Calu3 (cell line): ENCODE results near the gene CTNNAL1. TPM values are rescaled to one million over a fixed set of nuclear protein-coding genes. Genes with fewer than 3 reads are reported as not detected.
A peak's percentile ranks its signal among the peaks of the same experiment; 100 is the strongest.

Experiments
- BruUV-seq: library from RNA; stranded (reverse); fragments of 400-500 nt; replicated peaks from 2 replicates; lab custom pipeline; 2021; lab: Mats Ljungman, UMichigan
- CTCF ChIA-PET: fragments of 300-600 bp; sonication (Branson Sonifier 250); formaldehyde crosslinking; loops from one replicate; lab custom pipeline; 2022; ENCODE audit warnings: antibody characterized with exemption; lab: Charles Lee
- DNase-seq: peaks from one replicate; pipeline ENCODE4 v3.0.0; 2022
- H3K27ac Mint-ChIP-seq: one replicate; pipeline ENCODE4 v1.8.0; 2022; ENCODE audit warnings: mixed read lengths; ENCODE audit not compliant: unreplicated experiment
- H3K27me3 Mint-ChIP-seq: one replicate; pipeline ENCODE4 v1.8.0; 2022; ENCODE audit warnings: mixed read lengths; ENCODE audit not compliant: unreplicated experiment
- H3K36me3 Mint-ChIP-seq: one replicate; pipeline ENCODE4 v1.8.0; 2022; ENCODE audit warnings: mild to moderate bottlenecking, moderate library complexity, mixed read lengths; ENCODE audit not compliant: insufficient read depth, unreplicated experiment
- H3K4me1 Mint-ChIP-seq: one replicate; pipeline ENCODE4 v1.8.0; 2022; ENCODE audit warnings: mild to moderate bottlenecking, low read depth, mixed read lengths; ENCODE audit not compliant: unreplicated experiment
- H3K4me3 Mint-ChIP-seq: one replicate; pipeline ENCODE4 v1.8.0; 2022; ENCODE audit warnings: mild to moderate bottlenecking, low read depth, moderate library complexity, mixed read lengths; ENCODE audit not compliant: unreplicated experiment
- H3K9me3 Mint-ChIP-seq: one replicate; pipeline ENCODE4 v1.8.0; 2022; ENCODE audit warnings: low read depth, mixed read lengths; ENCODE audit not compliant: unreplicated experiment
- intact Hi-C: fragments of 100-400 bp; cut with micrococcal nuclease; formaldehyde crosslinking; loops from one replicate; pipeline ENCODE4 v1.10.0; 2022; ENCODE audit not compliant: unreplicated experiment
- total RNA-seq: library from RNA; stranded (reverse); gene quantifications from 2 replicates; pipeline ENCODE4 v1.2.3, GENCODE V29; 2022
- TF ChIP-seq, protein P1 (sequence below): fragments of 200-600 bp; IDR thresholded peaks from one replicate; pipeline ENCODE4 v1.8.0; 2022; ENCODE audit warnings: antibody characterized with exemption; ENCODE audit not compliant: unreplicated experiment

The CTNNAL1 gene
- total RNA-seq, 1 experiment from 2014 or later = 20.6 TPM

DNA sequence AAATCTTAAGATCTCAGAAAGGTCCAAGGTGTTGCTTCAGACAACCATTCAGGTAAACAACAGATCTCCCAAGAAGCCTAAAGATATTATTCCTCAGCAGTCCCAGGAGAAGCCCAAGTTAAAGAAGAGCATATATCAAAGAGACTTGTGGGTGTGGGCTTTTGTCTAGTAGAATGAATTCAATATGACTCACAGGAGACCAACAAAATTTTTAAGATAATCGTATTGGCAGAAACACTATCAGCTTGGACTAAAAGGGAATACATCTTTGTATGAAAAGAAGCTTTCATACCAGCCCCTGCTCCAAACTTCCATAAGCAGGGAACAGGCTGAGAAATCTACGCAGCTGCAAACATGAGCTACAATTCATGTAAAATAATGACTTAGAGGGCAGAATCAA is 10.2 kb downstream of the CTNNAL1 start:
- DNase-seq = no peak
- Mint-ChIP-seq H3K9me3 (no peaks in the 10 kb centered on the region), H3K27ac (no peak overlapping the region), H3K4me3 (no peak overlapping the region), H3K4me1 (peaks cover 5% of the 10 kb centered on the region), H3K27me3 (no peaks in the 10 kb centered on the region), H3K36me3 (no peaks in the 10 kb centered on the region)
- BruUV-seq = no TSS peak
- intact Hi-C loops = no loop called here
- CTCF ChIA-PET = interaction anchor here (0.6 kb wide), 1 partner anchor 507 kb away, joined by 3 read pairs; no protein-coding TSS in a partner anchor
- TF ChIP-seq, protein P1, sequence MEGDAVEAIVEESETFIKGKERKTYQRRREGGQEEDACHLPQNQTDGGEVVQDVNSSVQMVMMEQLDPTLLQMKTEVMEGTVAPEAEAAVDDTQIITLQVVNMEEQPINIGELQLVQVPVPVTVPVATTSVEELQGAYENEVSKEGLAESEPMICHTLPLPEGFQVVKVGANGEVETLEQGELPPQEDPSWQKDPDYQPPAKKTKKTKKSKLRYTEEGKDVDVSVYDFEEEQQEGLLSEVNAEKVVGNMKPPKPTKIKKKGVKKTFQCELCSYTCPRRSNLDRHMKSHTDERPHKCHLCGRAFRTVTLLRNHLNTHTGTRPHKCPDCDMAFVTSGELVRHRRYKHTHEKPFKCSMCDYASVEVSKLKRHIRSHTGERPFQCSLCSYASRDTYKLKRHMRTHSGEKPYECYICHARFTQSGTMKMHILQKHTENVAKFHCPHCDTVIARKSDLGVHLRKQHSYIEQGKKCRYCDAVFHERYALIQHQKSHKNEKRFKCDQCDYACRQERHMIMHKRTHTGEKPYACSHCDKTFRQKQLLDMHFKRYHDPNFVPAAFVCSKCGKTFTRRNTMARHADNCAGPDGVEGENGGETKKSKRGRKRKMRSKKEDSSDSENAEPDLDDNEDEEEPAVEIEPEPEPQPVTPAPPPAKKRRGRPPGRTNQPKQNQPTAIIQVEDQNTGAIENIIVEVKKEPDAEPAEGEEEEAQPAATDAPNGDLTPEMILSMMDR = no peak

DNA sequence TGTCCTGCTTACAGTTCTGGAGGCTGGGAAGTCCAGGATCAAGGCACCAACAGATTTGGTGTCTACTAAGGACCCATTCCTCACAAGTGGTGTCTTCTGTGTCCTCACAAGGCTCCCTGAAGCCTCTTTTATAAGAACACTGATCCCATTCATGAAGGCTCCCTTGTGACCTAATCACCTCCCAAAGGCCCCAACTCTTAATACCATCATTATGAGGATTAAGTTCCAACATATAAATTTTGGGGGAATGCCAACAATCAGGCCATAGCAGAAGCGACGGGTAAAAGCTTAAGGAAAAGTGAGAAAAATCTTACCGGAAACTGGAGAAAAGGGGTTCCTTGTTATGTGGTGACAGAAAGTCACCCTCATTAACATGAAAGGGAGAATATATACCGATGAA is 11.2 kb downstream of the CTNNAL1 start:
- Mint-ChIP-seq H3K27ac (no peak overlapping the region), H3K36me3 (no peaks in the 10 kb centered on the region), H3K4me1 (peaks cover 15% of the 10 kb centered on the region), H3K4me3 (no peak overlapping the region), H3K9me3 (no peaks in the 10 kb centered on the region), H3K27me3 (no peaks in the 10 kb centered on the region)
- TF ChIP-seq, protein P1 = no peak
- CTCF ChIA-PET = no interaction called here
- intact Hi-C loops = no loop called here
- no peak for DNase-seq
- BruUV-seq = no TSS peak

DNA sequence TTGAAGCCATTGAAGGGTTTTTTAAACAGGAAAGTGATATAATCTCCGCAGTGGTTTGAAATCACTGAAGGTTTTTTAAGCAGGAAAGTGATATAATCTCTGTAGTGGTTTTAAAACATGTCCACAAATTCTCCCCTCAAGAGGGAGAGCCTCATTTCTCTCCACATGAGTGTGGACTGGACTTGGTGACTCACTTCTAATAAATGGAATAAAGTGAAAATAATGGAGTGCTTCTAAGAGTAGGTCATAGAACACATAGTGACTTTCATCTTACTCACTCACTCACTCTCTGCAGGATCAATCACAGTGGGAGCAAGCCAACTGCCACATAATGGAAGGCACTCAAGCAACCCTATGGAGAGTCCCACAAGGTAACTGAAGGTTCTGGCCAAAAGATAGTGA is 12.0 kb downstream of the CTNNAL1 start:
- H3K27ac Mint-ChIP-seq = no peak overlapping the region
- H3K4me3 Mint-ChIP-seq = no peak overlapping the region
- CTCF ChIA-PET = no interaction called here
- intact Hi-C loops = no loop called here
- BruUV-seq = no TSS peak
- H3K36me3 Mint-ChIP-seq = no peaks in the 10 kb centered on the region
- no peaks in the 10 kb centered on the region for H3K9me3 Mint-ChIP-seq
- no peak for DNase-seq
- H3K4me1 Mint-ChIP-seq = peaks cover 19% of the 10 kb centered on the region
- H3K27me3 Mint-ChIP-seq = no peaks in the 10 kb centered on the region
- TF ChIP-seq, protein P1 = no peak

DNA sequence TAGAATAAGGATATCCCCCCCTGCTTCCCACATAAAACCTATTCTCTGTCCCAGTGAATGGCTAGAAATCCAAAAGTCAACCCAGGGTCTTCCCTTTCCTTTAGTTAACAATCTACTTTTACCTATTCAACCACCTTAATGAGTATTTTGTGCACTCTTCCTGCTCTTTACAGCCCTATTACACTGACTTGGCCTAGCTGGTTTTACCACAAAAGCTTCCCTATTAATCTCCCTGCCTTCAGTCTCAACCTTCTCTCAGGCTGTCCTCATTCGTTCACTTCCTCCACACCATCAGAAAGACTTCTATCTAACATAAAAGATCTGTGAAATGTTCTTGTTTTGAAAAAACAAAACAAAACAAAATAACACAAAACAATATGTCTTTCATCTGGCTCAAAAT is 16.2 kb downstream of the CTNNAL1 start:
- H3K4me3 Mint-ChIP-seq = no peak overlapping the region
- CTCF ChIA-PET = no interaction called here
- H3K36me3 Mint-ChIP-seq = no peaks in the 10 kb centered on the region
- no peaks in the 10 kb centered on the region for H3K27me3 Mint-ChIP-seq
- TF ChIP-seq, protein P1 = no peak
- DNase-seq = no peak
- no peaks in the 10 kb centered on the region for H3K9me3 Mint-ChIP-seq
- peak overlapping the region; percentile 9 for H3K27ac Mint-ChIP-seq
- intact Hi-C loops = no loop called here
- peaks cover 19% of the 10 kb centered on the region for H3K4me1 Mint-ChIP-seq
- BruUV-seq = no TSS peak
